Transverse colon (tissue), 4 donors: ENCODE results near the gene TSPYL4. TPM values are rescaled to one million over a fixed set of nuclear protein-coding genes. Genes with fewer than 3 reads are reported as not detected.

Experiments
- DNase-seq: peaks from one replicate; pipeline ENCODE4 v3.0.0-alpha.2; 2019
- H3K27ac ChIP-seq, 4 donors: fragments of 200-600 bp; sonication (generic); 2 replicates each; pipeline ENCODE4 v1.5.1; 2016 to 2018; ENCODE audit warnings: inconsistent platforms in 4 of 4
- H3K27me3 ChIP-seq: fragments of 200-600 bp; sonication (generic); 2 replicates; pipeline ENCODE4 v1.5.1; 2017; ENCODE audit warnings: inconsistent platforms
- H3K36me3 ChIP-seq, 4 donors: fragments of 200-600 bp; sonication (generic); 2 replicates each; pipeline ENCODE4 v1.5.1; 2017 to 2019; ENCODE audit warnings: inconsistent platforms in 4 of 4
- H3K4me1 ChIP-seq, 4 donors: fragments of 200-600 bp; sonication (generic); 2 replicates each; pipeline ENCODE4 v1.5.1; 2017 to 2020; ENCODE audit warnings: inconsistent platforms in 4 of 4
- H3K4me3 ChIP-seq, 4 donors: fragments of 200-600 bp; sonication (generic); 1 replicate in 1 of 4; 2 replicates in 3 of 4; pipeline versions ENCODE4 v1.5.1 to v1.6.1; 2017 to 2019; ENCODE audit warnings: inconsistent platforms in 4 of 4
- H3K9me3 ChIP-seq, 2 donors: fragments of 200-600 bp; sonication (generic); 2 replicates each; pipeline ENCODE4 v1.5.1; 2017 to 2019; ENCODE audit warnings: inconsistent platforms in 2 of 2
- CTCF ChIP-seq, 5 experiments: fragments of 200-600 bp in 3 of 5; fragments of 450-650 bp in 2 of 5; sonication (generic) in 3 of 5; IDR thresholded peaks; 1 replicate in 2 of 5; 2 replicates in 3 of 5; pipeline ENCODE4 v1.5.1; 2016 to 2017; ENCODE audit warnings: antibody characterized with exemption in 5 of 5, inconsistent platforms in 3 of 5, mild to moderate bottlenecking in 2 of 5, moderate library complexity in 1 of 5
- EP300 ChIP-seq: sonication (generic); formaldehyde crosslinking; IDR thresholded peaks from one replicate; pipeline ENCODE4 v1.6.1; 2017; ENCODE audit warnings: antibody characterized with exemption, low read depth
- POLR2A ChIP-seq: fragments of 450-650 bp; IDR thresholded peaks from one replicate; pipeline ENCODE4 v1.6.1; 2016; ENCODE audit warnings: antibody characterized with exemption, mild to moderate bottlenecking, moderate library complexity
- POLR2AphosphoS5 ChIP-seq, 3 donors: sonication (generic); formaldehyde crosslinking; IDR thresholded peaks; one replicate each; pipeline ENCODE4 v1.6.1; 2016; ENCODE audit warnings: antibody characterized with exemption in 3 of 3
- WGBS, 2 donors: methylation state at CpG; one replicate each; pipeline ENCODE4 v1.1.5; 2018; ENCODE audit warnings: low coverage in 1 of 2; 5-methylcytosine and 5-hydroxymethylcytosine counted together
- in situ Hi-C, 4 donors: fragments of 200-750 bp; cut with MboI; loops; one replicate each; pipeline versions ENCODE4 v1.15.0 to v1.15.1; 2017; ENCODE audit warnings: low sequenced_read_pairs in 3 of 4, low pct_ligation_motif_present in 1 of 4, low pct_unique_long_range_greater_than_20kb in 1 of 4
- intact Hi-C: fragments of 100-400 bp; cut with DNase I; formaldehyde crosslinking; loops from one replicate; pipeline ENCODE4 v1.15.1; 2023; ENCODE audit warnings: low total_unique reads
- total RNA-seq, 4 donors: library from RNA; depleted of rRNA; stranded (reverse); fragments of >200 nt; gene quantifications; one replicate each; pipeline ENCODE4 v1.1.0, GENCODE V29; 2016

Gene TSPYL4
- total RNA-seq, 4 donors from 2014 or later, result 3.0 to 7.8 (median 6.4) TPM

GRCh38 chr6:116239856-116240255 is 14.0 kb downstream of the TSPYL4 start:
- no peak overlapping the region for H3K4me3 ChIP-seq
- intact Hi-C loops (no loop called here), in situ Hi-C loops (no loop called here)
- no peak for DNase-seq
- no peaks in the 10 kb centered on the region for H3K27me3 ChIP-seq
- 92 to 100% methylated on average over 1 of the region's 1 CpG for WGBS, 2 donors
- H3K27ac ChIP-seq, result no peak overlapping the region
- TF ChIP-seq POLR2AphosphoS5 (IDR thresholded peaks at IDR 0.05) (no peak), CTCF (IDR thresholded peaks at IDR 0.05) (no peak), POLR2A (no peak), EP300 (no peak)
- no peaks in the 10 kb centered on the region for H3K9me3 ChIP-seq
- peaks cover 0 to 5% (median 1%) of the 10 kb centered on the region in 4 donors for H3K4me1 ChIP-seq
- peaks cover 0 to 9% (median 4%) of the 10 kb centered on the region in 4 donors for H3K36me3 ChIP-seq

GRCh38 chr6:116239256-116239655 is 14.6 kb downstream of the TSPYL4 start:
- H3K4me3 ChIP-seq, result no peak overlapping the region

DNA sequence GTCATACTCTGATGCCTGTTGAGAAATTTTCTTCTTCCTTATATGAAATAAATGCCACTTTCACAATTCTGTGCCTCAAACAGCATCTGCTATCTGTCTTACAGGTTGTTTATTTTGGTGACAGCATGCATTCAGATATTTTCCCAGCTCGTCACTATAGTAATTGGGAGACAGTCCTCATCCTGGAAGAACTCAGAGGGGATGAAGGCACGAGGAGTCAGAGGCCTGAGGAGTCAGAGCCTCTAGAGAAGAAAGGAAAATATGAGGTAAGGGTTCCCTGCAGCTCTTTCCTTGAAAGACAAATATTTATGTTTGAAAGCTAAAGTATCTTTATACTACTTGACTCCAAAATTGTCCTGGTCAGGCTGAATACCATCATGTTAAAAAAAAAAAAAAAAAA is 15.8 kb downstream of the TSPYL4 start:
- H3K36me3 ChIP-seq, result peaks cover 0 to 9% (median 4%) of the 10 kb centered on the region in 4 donors
- no peak for TF ChIP-seq POLR2AphosphoS5 (IDR thresholded peaks at IDR 0.05)
- TF ChIP-seq EP300, result no peak
- no peak for TF ChIP-seq CTCF (IDR thresholded peaks at IDR 0.05)
- no peak for TF ChIP-seq POLR2A
- in situ Hi-C loops, result no loop called here
- H3K27me3 ChIP-seq, result no peaks in the 10 kb centered on the region
- no peak overlapping the region for H3K27ac ChIP-seq
- H3K4me3 ChIP-seq, result no peak overlapping the region
- 75 to 79% methylated on average over 2 of the region's 2 CpGs for WGBS, 2 donors
- no peak for DNase-seq
- no peaks in the 10 kb centered on the region for H3K9me3 ChIP-seq
- no peaks in the 10 kb centered on the region for H3K4me1 ChIP-seq
- intact Hi-C loops, result no loop called here

More at GRCh38 chr6:116239256-116239655, 14.6 kb downstream of the TSPYL4 start:
- Histone ChIP-seq H3K27me3 (no peaks in the 10 kb centered on the region), H3K36me3 (peaks cover 0 to 9% (median 4%) of the 10 kb centered on the region in 4 donors), H3K27ac (no peak overlapping the region), H3K4me1 (peaks cover 0 to 5% (median under 1%) of the 10 kb centered on the region in 4 donors), H3K9me3 (no peaks in the 10 kb centered on the region)
- intact Hi-C loops, result no loop called here
- TF ChIP-seq CTCF (IDR thresholded peaks at IDR 0.05), result no peak
- TF ChIP-seq POLR2AphosphoS5 (IDR thresholded peaks at IDR 0.05), result no peak
- TF ChIP-seq POLR2A, result no peak
- TF ChIP-seq EP300, result no peak
- 100% methylated on average over 2 of the region's 2 CpGs; no CpG with 5 or more reads in 1 of the 2 donors for WGBS, 2 donors
- no peak for DNase-seq
- in situ Hi-C loops, result no loop called here

- no peak overlapping the region for H3K27ac ChIP-seq
- no peaks in the 10 kb centered on the region for H3K9me3 ChIP-seq
- intact Hi-C loops (no loop called here), in situ Hi-C loops (no loop called here)
- no peak overlapping the region for H3K4me3 ChIP-seq
- H3K36me3 ChIP-seq, result peaks cover 0 to 8% (median 1%) of the 10 kb centered on the region in 4 donors
- TF ChIP-seq CTCF (IDR thresholded peaks at IDR 0.05) (no peak), EP300 (no peak), POLR2AphosphoS5 (IDR thresholded peaks at IDR 0.05) (no peak), POLR2A (no peak)
- whole genome bisulfite sequencing, 2 donors, result 58 to 82% methylated on average over 3 of the region's 3 CpGs
- no peak for DNase-seq
- H3K27me3 ChIP-seq, result no peaks in the 10 kb centered on the region
- H3K4me1 ChIP-seq, result no peaks in the 10 kb centered on the region
Observed at GRCh38 chr6:116234689-116235088, 19.2 kb downstream of the TSPYL4 start.
